Mesodermal cell (in vitro differentiated cells): Measurements from ENCODE around the gene JAML.
"Not testable (repeated sequence)": the region's sequence is repeated elsewhere in the genome, so short reads cannot be mapped to it uniquely, and the experiment has no call there.

ENCODE experiments used
- H3K27ac ChIP-seq: 2 replicates; pipeline ENCODE4 v1.7.0; 2013; ENCODE audit warnings: mild to moderate bottlenecking, low read depth, low read length, moderate library complexity; ENCODE audit not compliant: severe bottlenecking
- H3K36me3 ChIP-seq: 2 replicates; pipeline ENCODE4 v1.7.1; 2013; ENCODE audit warnings: mild to moderate bottlenecking, low read length, moderate library complexity; ENCODE audit not compliant: control insufficient read depth, insufficient read depth
- H3K4me1 ChIP-seq: one replicate; pipeline ENCODE4 v1.7.1; 2013; ENCODE audit warnings: mild to moderate bottlenecking, low read length; ENCODE audit not compliant: insufficient read depth, control insufficient read depth, poor library complexity, severe bottlenecking
- H3K4me3 ChIP-seq: 2 replicates; pipeline ENCODE4 v1.7.0; 2013; ENCODE audit warnings: low read length, control low read depth, mild to moderate bottlenecking; ENCODE audit not compliant: insufficient read depth, poor library complexity, severe bottlenecking; ENCODE audit errors: extremely low read depth
- H3K9me3 ChIP-seq: 2 replicates; pipeline ENCODE4 v1.7.1; 2013; ENCODE audit warnings: mild to moderate bottlenecking, low read length, moderate library complexity; ENCODE audit not compliant: control insufficient read depth
- WGBS, 2 experiments: methylation state at CpG; one replicate each; pipeline ENCODE4 v1.1.5; 2013; ENCODE audit warnings: missing lambda C conversion rate in 2 of 2; ENCODE audit not compliant: insufficient coverage in 2 of 2; 5-methylcytosine and 5-hydroxymethylcytosine counted together

The JAML gene

DNA sequence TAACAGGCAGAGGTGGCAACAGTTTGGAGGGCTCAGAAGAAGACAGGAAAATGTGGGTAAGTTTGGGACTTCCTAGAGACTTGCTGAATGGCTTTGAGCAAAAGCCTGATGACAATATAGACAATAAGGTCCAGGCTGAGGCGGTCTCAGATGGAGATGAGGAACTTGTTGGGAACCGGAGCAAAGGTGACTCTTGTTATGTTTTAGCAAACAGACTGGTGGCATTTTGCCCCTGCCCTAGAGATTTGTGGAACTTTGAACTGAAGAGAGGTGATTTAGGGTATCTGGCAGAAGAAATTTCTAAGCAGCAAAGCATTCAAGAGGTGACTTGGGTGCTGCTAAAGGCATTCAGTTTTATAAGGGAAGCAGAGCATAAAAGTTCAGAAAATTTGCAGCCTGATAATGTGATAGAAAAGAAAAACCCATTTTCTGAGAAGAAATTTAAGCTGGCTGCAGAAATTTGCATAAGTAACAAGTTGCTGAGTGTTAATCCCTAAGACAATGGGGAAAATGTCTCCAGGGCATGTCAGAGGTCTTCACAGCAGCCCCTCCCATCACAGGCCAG, 33.8 kb downstream of the JAML start:
- WGBS, 2 experiments = 100% methylated on average over 2 of the region's 2 CpGs
- not testable (repeated sequence) for H3K27ac ChIP-seq, H3K9me3 ChIP-seq, H3K4me3 ChIP-seq, H3K4me1 ChIP-seq, H3K36me3 ChIP-seq

DNA sequence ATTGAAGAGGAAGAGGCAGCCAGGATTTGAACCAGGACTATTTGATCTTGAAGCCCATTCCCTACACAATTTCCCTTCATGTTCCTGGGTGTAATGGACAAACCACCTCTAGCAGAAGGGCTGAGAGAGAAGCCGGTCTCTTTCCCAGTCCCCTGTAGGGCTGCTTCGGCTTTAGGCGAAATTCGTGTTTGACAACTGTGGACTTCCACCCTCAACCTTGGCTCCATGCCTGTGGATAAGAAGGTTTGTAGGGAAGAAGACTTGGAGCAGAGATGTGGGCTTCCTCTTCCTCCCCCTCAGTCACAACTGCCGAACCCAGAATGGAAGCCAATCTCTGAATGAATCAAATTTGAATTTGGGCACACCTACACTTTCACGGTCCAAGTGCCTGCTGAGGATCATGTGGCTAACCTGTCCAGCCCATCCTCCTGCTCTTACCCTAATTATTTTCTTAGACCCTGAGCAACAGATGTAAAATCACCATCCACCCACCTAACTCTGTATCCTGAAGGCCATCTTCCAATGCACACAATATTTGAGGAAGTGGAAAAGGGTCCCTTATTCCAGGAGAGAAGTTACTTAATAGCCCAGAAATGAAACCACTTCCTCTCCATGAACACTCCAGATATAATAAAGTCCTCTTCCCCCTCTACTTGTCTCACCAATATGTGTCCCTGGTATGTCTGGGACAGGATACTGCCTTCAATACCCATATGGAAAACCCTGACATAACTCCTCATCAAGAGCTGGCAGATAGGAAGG, 38.3 kb downstream of the JAML start:
- Histone ChIP-seq H3K4me3 (no peak overlapping the region), H3K27ac (no peak overlapping the region), H3K36me3 (no peaks in the 10 kb centered on the region), H3K4me1 (no peaks in the 10 kb centered on the region), H3K9me3 (no peaks in the 10 kb centered on the region)
- WGBS, 2 experiments = 95 to 96% methylated on average over 2 to 3 of the region's 6 CpGs

DNA sequence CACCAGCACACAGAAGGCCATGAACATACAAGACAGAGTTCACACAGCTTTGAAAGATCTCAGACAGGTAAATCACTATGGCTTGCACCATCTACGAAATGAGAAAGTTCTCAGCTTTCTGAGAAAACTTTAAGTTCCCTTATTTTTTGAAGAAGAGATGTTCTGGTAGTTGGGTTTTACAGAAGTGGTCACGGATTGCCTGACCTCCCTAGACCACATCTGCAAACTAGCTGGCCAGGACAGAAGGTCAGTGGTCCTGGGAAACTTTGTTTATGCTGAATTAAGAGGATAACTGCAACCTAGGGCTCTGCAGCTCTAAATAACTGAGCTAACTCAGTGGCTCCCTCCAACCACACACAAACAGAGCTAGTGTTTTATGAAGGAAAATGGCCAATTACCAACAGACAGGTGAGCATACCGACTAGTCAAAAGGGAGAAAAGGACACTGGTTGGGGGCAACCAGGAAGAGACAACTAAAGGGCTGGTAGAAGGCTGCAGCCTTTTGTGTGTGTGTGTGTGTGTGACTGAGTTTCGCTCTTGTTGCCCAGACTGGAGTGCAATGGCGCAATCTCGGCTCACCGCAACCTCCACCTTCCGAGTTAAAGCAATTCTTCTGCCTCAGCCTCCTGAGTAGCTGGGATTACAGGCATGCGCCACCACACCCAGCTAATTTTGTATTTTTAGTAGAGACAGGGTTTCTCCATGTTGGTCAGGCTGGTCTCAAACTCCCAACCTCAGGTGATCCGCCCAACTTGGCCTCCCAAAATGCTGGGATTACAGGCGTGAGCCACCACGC, 39.8 kb downstream of the JAML start:
- Histone ChIP-seq H3K4me3 (no peak overlapping the region), H3K4me1 (peaks cover 6% of the 10 kb centered on the region), H3K9me3 (no peaks in the 10 kb centered on the region), H3K27ac (no peak overlapping the region), H3K36me3 (no peaks in the 10 kb centered on the region)
- WGBS, 2 experiments = 97% methylated on average over 5 to 9 of the region's 12 CpGs

DNA sequence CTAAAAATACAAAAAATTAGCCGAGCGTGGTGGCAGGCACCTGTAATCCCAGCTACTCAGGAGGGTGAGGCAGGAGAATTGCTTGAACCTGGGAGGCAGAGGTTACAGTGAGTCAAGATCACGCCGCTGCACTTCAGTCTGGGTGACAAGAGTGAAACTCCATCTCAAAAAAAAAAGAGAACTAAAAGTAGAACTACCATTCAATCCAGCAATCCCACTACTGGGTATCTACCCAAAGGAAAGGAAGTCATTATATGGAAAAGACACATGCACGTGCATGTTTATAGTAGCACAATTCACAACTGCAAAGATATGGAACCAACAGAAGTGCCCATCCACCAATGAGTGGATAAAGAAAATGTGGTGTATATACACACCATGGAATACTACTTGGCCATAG, 41.1 kb downstream of the JAML start:
- 93% methylated on average over 2 of the region's 5 CpGs; no CpG with 5 or more reads in 1 of the 2 experiments for WGBS, 2 experiments
- H3K9me3 ChIP-seq, H3K27ac ChIP-seq, H3K4me3 ChIP-seq, H3K4me1 ChIP-seq, H3K36me3 ChIP-seq: not testable (repeated sequence)

DNA sequence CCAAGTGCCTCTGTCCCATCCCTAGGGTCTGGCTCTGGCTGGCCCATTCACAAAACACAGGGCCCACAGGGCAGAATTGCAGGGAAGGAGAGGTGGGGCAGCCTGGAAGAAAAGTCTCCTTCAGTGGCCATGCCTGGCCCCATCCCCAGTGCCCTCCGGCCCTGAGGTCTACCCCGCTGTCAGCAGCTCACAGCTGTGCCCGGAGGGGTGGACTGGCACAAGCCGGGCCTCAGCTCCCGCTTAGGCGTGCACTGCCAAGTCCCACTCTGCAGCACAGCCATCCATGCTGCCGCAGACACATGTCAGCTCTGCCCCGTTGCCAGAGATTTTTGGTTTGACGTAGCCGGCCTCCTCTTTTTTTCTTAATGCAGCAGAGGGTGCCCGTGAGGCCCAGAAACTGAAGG, 44.5 kb downstream of the JAML start:
- H3K4me3 ChIP-seq = no peak overlapping the region
- H3K9me3 ChIP-seq = no peaks in the 10 kb centered on the region
- H3K36me3 ChIP-seq = no peaks in the 10 kb centered on the region
- H3K4me1 ChIP-seq = peaks cover 16% of the 10 kb centered on the region
- 10 to 14% methylated on average over 11 of the region's 11 CpGs for WGBS, 2 experiments
- no peak overlapping the region for H3K27ac ChIP-seq

DNA sequence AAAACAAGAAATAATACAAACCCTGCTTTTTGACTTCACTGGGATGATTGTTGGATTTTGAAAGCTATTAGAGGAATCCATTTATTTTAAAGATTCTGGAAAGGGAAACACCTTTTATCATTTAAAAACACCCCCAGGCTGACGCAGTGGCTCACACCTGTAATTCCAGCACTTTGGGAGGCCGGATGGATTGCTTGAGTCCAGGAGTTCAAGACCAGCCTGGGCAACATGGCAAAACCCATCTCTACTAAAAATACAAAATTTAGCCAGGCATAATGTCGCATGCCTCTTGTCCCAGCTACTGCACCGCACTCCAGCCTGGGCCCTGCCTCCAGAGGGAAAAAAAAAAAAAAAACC, 48.1 kb downstream of the JAML start:
- WGBS, 2 experiments = 73 to 74% methylated on average over 2 to 3 of the region's 4 CpGs
- H3K4me3 ChIP-seq = no peak overlapping the region
- H3K27ac ChIP-seq = no peak overlapping the region

DNA sequence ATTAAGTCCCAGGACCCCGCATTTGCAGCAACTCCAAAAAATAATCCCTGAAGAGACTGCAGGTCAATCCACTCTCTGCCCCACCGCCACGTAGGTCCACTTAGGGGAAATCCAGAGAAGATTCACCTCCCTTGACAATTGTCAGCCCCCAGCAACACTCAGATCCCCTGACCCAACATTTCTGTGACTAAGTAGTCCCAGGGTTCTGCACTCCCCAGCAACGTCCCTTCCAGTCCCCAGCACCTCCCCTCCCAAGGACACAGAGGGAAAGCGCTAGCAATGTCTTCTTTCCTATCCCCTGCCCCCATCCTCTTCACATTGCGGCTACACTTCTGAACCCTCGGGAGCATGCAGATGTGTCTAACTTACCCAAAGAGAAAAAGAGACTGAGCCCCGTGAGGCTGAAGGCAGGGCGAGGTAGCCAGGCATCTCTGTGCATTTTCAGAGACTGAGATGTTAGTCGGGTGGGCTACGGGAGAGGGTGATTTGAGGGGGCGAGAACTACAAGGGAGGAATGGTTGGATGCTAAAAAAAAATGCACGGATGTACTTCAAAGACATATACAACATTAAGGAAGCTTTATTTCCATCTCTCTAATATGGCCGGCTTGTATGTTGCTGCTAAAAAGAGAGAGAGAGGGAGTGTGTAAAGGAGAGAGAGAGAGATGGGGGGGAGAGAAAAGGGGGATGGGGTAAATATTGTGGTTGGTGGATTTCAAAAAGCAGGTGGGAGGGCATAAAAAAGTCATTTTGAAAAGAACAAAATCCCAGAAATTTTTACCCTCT, 48.6 kb downstream of the JAML start, which contains the start of gene SCN2B:
TSS of gene SCN2B (minus strand) at position 647 of the 785 bp plus-strand sequence. CDS start at position 439, 208 bp downstream.
- H3K9me3 ChIP-seq = no peaks in the 10 kb centered on the region
- H3K36me3 ChIP-seq = no peaks in the 10 kb centered on the region
- H3K27ac ChIP-seq = no peak within 1 kb of the TSS
- peaks cover 24% of the 10 kb centered on the region for H3K4me1 ChIP-seq
- 19 to 28% methylated on average over 6 to 10 of the region's 14 CpGs for WGBS, 2 experiments
- H3K4me3 ChIP-seq = peak within 1 kb of the TSS; percentile 30

More for the DNA sequence above, 48.1 kb downstream of the JAML start:
- Histone ChIP-seq H3K4me1 (peaks cover 24% of the 10 kb centered on the region), H3K9me3 (no peaks in the 10 kb centered on the region), H3K36me3 (no peaks in the 10 kb centered on the region)

DNA sequence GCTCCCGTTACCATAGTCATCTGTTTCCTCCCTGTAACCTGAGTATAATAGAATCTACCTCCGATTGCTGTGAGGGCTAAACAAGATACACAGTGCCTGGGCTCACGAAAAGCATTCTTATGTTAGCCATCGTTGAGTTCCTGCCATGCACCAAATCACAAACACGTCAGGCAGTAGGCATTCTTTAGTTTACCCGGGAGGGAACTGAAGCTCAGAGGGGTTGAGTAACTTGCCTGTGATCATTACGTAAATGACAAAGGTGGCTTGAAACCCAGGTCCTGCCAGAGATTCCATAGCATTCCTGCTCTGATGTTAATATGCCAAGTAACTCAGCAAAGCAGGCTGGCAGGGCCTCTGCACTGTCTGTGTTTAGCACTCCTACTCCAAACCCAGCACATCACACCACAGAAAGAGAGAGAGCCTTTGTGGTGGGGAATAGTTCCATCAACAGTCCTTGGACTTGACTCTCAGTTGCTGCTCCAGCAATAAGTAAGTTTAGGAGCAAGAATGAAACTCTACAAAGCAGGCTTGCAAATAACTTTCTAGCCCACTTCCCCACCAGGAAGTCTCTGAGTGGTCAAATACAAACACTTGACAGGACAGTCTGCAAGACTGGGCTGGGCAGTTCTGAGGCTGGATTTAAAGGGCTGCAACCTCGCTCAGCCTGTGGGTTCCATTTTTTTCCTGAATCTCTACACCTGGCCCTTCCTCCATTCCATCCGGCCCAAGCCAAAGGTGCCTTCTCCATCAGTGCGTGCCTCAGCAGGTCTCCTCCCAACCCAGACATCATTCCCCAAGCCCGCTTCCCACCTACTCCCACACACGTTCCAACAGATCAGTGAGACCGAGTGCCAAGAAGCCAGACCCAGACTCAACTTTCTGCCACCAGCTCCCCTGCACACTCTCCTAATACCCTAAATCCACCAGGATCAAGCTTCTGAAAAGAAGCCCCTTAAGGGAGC, 49.5 kb downstream of the JAML start:
- Histone ChIP-seq H3K27ac (no peak overlapping the region), H3K4me1 (peaks cover 21% of the 10 kb centered on the region), H3K9me3 (no peaks in the 10 kb centered on the region), H3K36me3 (no peaks in the 10 kb centered on the region), H3K4me3 (no peak overlapping the region)
- WGBS, 2 experiments = 36 to 44% methylated on average over 10 to 13 of the region's 13 CpGs

DNA sequence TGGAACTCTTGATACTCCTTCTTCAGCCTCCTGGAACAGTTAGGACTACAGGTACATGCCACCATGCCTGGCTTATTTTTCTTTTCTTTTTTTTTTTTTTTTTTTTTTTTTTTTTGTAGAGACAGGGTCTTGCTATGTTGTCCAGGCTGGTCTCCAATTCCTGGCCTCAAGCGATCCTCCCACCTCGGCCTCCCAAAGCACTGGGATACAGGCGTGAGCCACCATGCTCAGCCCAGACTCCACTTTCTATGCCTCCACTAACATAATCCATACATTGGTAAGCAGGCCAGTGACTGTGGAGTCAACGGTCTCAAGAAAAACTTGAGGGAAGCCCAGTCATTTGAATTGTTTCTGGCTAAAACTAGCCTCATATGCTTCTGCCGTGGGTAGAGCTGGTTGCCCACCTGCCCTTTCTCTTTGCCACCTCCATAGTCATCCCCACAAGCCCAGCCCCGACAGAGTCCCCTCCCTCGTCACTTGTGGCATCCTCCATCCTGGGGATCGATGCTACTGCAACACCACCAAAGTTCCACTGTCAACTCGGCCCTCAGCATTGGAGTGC, 50.7 kb downstream of the JAML start:
- H3K4me3 ChIP-seq = no peak overlapping the region
- WGBS, 2 experiments = 86 to 89% methylated on average over 6 to 7 of the region's 9 CpGs

More for the DNA sequence above, 50.7 kb downstream of the JAML start:
- no peaks in the 10 kb centered on the region for H3K36me3 ChIP-seq
- no peaks in the 10 kb centered on the region for H3K9me3 ChIP-seq
- H3K4me1 ChIP-seq = peaks cover 18% of the 10 kb centered on the region
- no peak overlapping the region for H3K27ac ChIP-seq
